Central memory CD8-positive, alpha-beta T cell (primary cell): Measurements from ENCODE around the gene ODAD4.

ENCODE experiments used
- ATAC-seq: fragments of 150-1000 bp; cut with Tn5 transposase; replicated peaks from 2 replicates; pipeline ENCODE4 v1.10.0; 2022; ENCODE audit warnings: mild to moderate bottlenecking, moderate FRiP score, moderate number of reproducible peaks; ENCODE audit not compliant: poor library complexity, severe bottlenecking; ENCODE audit errors: extremely low read depth
- DNase-seq, 2 donors: peaks; one replicate each; pipeline ENCODE4 v3.0.0; 2021; ENCODE audit warnings: low spot score in 2 of 2
- H3K27ac Mint-ChIP-seq: one replicate; pipeline ENCODE4 v1.8.0; 2022; ENCODE audit warnings: low read depth, mild to moderate bottlenecking, moderate library complexity, mixed read lengths
- H3K27me3 Mint-ChIP-seq: one replicate; pipeline ENCODE4 v1.8.0; 2022; ENCODE audit warnings: mixed read lengths
- H3K36me3 Mint-ChIP-seq: one replicate; pipeline ENCODE4 v1.8.0; 2022; ENCODE audit warnings: mild to moderate bottlenecking, moderate library complexity, mixed read lengths; ENCODE audit not compliant: insufficient read depth
- H3K4me1 Mint-ChIP-seq: one replicate; pipeline ENCODE4 v1.8.0; 2022; ENCODE audit warnings: mixed read lengths
- H3K4me3 Mint-ChIP-seq: one replicate; pipeline ENCODE4 v1.8.0; 2022; ENCODE audit warnings: mild to moderate bottlenecking, moderate library complexity, mixed read lengths
- H3K9me3 Mint-ChIP-seq: one replicate; pipeline ENCODE4 v1.8.0; 2022; ENCODE audit warnings: mixed read lengths

The ODAD4 gene

DNA sequence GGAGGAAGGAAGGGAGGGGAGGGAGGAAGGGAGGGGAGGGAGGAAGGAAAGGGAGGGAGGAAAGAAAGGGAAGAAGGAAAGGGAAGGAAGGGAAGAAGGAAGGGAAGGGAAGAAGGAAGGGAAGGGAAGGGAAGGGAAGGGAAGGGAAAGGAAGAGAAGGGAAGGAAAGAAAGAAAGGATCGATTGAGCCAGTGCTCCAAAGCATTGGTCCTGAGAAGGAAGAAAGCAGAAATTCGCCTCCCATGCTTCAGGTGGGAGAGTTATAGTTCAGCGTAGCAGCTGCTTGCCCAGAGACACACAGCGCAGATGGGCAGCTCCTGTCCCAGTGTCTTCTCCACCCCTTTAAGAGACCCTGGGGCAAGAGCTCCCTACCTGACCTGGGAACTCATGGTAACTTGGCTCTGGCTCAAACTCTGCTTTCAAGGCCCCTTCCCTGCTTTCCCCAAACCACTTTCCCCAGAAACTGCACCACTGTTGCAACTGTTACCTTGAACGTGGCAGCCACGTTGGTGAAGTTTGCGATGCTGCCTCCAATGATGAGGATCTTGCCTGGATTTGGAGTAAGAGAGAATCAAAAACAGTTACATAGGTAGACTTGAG is 26.1 kb upstream of the ODAD4 start:
- H3K27ac Mint-ChIP-seq, result peak overlapping the region; percentile 65
- DNase-seq (no peak), ATAC-seq (no peak)
- no peaks in the 10 kb centered on the region for H3K27me3 Mint-ChIP-seq
- no peak overlapping the region for H3K4me3 Mint-ChIP-seq
- peaks cover 46% of the 10 kb centered on the region for H3K36me3 Mint-ChIP-seq
- H3K4me1 Mint-ChIP-seq, result no peaks in the 10 kb centered on the region
- no peaks in the 10 kb centered on the region for H3K9me3 Mint-ChIP-seq

GRCh38 chr17:41905172-41905571 is 25.2 kb upstream of the ODAD4 start:
- Mint-ChIP-seq H3K4me3 (no peak overlapping the region), H3K4me1 (no peaks in the 10 kb centered on the region), H3K9me3 (no peaks in the 10 kb centered on the region), H3K27me3 (no peaks in the 10 kb centered on the region), H3K27ac (no peak overlapping the region), H3K36me3 (peaks cover 41% of the 10 kb centered on the region)
- no peak for ATAC-seq
- no peak for DNase-seq

DNA sequence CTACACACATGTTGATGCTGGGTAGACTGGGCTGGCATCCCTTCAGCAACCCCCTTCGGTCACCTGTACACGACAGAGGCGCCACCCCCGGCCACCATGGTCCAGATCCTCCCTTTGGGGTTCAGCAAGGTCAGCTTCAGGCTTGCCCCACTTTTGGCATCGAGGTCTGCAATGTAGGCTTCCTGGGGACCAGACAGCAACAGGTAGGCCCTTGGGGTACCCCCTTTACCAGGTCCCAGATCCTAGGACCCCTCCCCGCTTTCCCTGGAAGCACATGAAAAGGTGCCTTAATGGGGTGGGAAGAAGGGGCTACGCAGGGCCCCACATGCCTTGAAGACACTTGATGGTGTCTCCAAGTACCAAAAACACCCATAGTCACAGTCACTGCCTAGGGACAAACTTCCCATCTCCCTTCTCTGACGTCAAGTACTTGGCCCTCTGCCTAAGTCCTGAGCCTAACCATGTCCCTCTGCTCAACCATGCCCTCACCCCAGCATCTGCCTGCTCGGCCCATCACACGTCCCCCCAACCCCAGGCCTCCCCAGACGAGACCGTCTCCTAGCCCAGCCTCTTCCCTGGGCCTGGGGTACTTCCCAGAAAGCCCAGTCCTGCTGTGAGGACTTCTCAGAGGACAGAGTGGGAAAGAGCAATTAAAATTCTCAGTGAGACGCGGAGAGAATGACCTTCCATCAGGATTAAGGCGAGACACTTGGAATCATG is 23.8 kb upstream of the ODAD4 start:
- DNase-seq, result no peak
- ATAC-seq, result no peak
- Mint-ChIP-seq H3K36me3 (peaks cover 34% of the 10 kb centered on the region), H3K4me3 (no peak overlapping the region), H3K4me1 (no peaks in the 10 kb centered on the region), H3K9me3 (no peaks in the 10 kb centered on the region), H3K27ac (no peak overlapping the region), H3K27me3 (no peaks in the 10 kb centered on the region)

- no peak for ATAC-seq
- Mint-ChIP-seq H3K9me3 (no peaks in the 10 kb centered on the region), H3K27ac (no peak overlapping the region)
Measured at GRCh38 chr17:41907185-41907556, 23.2 kb upstream of the ODAD4 start.

GRCh38 chr17:41907633-41908539 is 22.5 kb upstream of the ODAD4 start:
- DNase-seq (no peak), ATAC-seq (no peak)
- H3K27ac Mint-ChIP-seq, result no peak overlapping the region
- H3K9me3 Mint-ChIP-seq, result no peaks in the 10 kb centered on the region
- H3K4me1 Mint-ChIP-seq, result peaks cover 5% of the 10 kb centered on the region
- H3K36me3 Mint-ChIP-seq, result peaks cover 41% of the 10 kb centered on the region
- H3K27me3 Mint-ChIP-seq, result no peaks in the 10 kb centered on the region
- H3K4me3 Mint-ChIP-seq, result no peak overlapping the region

More at GRCh38 chr17:41907185-41907556, 23.2 kb upstream of the ODAD4 start:
- DNase-seq, result no peak
- Mint-ChIP-seq H3K27me3 (no peaks in the 10 kb centered on the region), H3K4me1 (no peaks in the 10 kb centered on the region), H3K36me3 (peaks cover 36% of the 10 kb centered on the region), H3K4me3 (no peak overlapping the region)

- peaks cover 37% of the 10 kb centered on the region for H3K36me3 Mint-ChIP-seq
- no peak overlapping the region for H3K4me3 Mint-ChIP-seq
- no peaks in the 10 kb centered on the region for H3K27me3 Mint-ChIP-seq
- no peak overlapping the region for H3K27ac Mint-ChIP-seq
- H3K4me1 Mint-ChIP-seq, result peaks cover 10% of the 10 kb centered on the region
- DNase-seq (no peak), ATAC-seq (no peak)
- no peaks in the 10 kb centered on the region for H3K9me3 Mint-ChIP-seq
Measured at GRCh38 chr17:41909088-41909487, 21.3 kb upstream of the ODAD4 start.

- Mint-ChIP-seq H3K4me3 (no peak overlapping the region), H3K36me3 (peaks cover 34% of the 10 kb centered on the region)
- no peak for DNase-seq
Measured at GRCh38 chr17:41910701-41911391, 19.6 kb upstream of the ODAD4 start.

DNA sequence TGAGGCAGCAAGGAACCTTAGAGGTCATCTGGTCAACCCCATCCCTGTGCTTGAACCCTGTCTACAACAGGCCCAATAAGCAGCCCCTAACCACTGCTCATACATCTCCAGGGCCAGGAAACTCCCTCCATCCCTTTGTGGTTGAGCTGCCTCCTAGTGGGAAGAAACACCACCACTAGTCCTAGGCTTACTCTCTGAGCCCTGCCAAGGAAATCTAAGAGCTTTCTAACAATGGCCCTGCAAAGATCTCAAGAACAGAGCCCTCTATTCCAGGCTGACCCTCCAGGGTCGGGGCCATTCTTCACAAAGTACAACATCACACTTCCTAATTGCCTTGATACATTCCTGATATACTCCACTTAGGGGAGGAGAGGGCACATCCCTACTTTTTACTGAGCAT is 17.5 kb upstream of the ODAD4 start:
- ATAC-seq, result no peak
- H3K4me1 Mint-ChIP-seq, result peaks cover 40% of the 10 kb centered on the region
- no peak overlapping the region for H3K27ac Mint-ChIP-seq
- H3K9me3 Mint-ChIP-seq, result no peaks in the 10 kb centered on the region
- no peak overlapping the region for H3K4me3 Mint-ChIP-seq
- no peaks in the 10 kb centered on the region for H3K27me3 Mint-ChIP-seq
- peaks cover 25% of the 10 kb centered on the region for H3K36me3 Mint-ChIP-seq
- no peak for DNase-seq

More at GRCh38 chr17:41910701-41911391, 19.6 kb upstream of the ODAD4 start:
- H3K9me3 Mint-ChIP-seq, result no peaks in the 10 kb centered on the region
- no peak overlapping the region for H3K27ac Mint-ChIP-seq
- no peak for ATAC-seq
- no peaks in the 10 kb centered on the region for H3K27me3 Mint-ChIP-seq
- peaks cover 25% of the 10 kb centered on the region for H3K4me1 Mint-ChIP-seq

- Mint-ChIP-seq H3K4me1 (peaks cover 40% of the 10 kb centered on the region), H3K36me3 (peaks cover 25% of the 10 kb centered on the region), H3K4me3 (no peak overlapping the region), H3K27me3 (no peaks in the 10 kb centered on the region), H3K27ac (no peak overlapping the region), H3K9me3 (no peaks in the 10 kb centered on the region)
- DNase-seq, result no peak
- no peak for ATAC-seq
Measured at GRCh38 chr17:41913798-41914197, 16.6 kb upstream of the ODAD4 start.

- Mint-ChIP-seq H3K9me3 (no peaks in the 10 kb centered on the region), H3K27ac (no peak overlapping the region), H3K27me3 (no peaks in the 10 kb centered on the region), H3K4me1 (peaks cover 40% of the 10 kb centered on the region), H3K36me3 (peaks cover 25% of the 10 kb centered on the region), H3K4me3 (no peak overlapping the region)
- no peak for DNase-seq
- ATAC-seq, result no peak
Measured at GRCh38 chr17:41914358-41914766, 16.1 kb upstream of the ODAD4 start.

- Mint-ChIP-seq H3K4me1 (peaks cover 40% of the 10 kb centered on the region), H3K27me3 (no peaks in the 10 kb centered on the region), H3K36me3 (peaks cover 24% of the 10 kb centered on the region), H3K9me3 (no peaks in the 10 kb centered on the region), H3K4me3 (no peak overlapping the region), H3K27ac (no peak overlapping the region)
- DNase-seq, result no peak
- ATAC-seq, result no peak
Measured at GRCh38 chr17:41915020-41915419, 15.4 kb upstream of the ODAD4 start.

DNA sequence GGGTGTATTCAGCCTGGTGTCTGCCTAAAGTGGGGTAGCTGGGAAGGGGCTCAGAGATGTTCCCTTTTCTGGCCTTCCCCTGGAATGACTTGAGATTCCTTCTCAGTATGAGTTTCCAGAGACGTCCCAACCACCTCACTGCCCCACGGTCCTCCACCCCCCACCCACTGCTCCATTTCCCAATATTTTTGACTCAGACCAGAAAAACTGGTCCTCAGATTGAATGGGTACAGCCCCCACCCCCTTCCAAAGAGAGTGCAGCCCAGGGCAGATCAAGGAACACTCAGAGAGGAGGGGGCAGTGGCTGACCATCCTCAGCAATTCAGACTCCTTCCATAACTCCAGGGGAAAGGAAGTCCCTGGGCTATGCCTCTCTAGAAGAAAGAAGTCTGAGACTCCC is 14.9 kb upstream of the ODAD4 start:
- Mint-ChIP-seq H3K4me1 (peaks cover 40% of the 10 kb centered on the region), H3K4me3 (peak overlapping the region; percentile 6), H3K27me3 (no peaks in the 10 kb centered on the region), H3K36me3 (peaks cover 21% of the 10 kb centered on the region), H3K9me3 (no peaks in the 10 kb centered on the region), H3K27ac (peak overlapping the region; percentile 32)
- no peak for ATAC-seq
- no peak for DNase-seq
